ENCODE data around the gene SMARCB1.
"Not testable (repeated sequence)": the region's sequence is repeated elsewhere in the genome, so short reads cannot be mapped to it uniquely, and the experiment has no call there.

The SMARCB1 gene

DNA sequence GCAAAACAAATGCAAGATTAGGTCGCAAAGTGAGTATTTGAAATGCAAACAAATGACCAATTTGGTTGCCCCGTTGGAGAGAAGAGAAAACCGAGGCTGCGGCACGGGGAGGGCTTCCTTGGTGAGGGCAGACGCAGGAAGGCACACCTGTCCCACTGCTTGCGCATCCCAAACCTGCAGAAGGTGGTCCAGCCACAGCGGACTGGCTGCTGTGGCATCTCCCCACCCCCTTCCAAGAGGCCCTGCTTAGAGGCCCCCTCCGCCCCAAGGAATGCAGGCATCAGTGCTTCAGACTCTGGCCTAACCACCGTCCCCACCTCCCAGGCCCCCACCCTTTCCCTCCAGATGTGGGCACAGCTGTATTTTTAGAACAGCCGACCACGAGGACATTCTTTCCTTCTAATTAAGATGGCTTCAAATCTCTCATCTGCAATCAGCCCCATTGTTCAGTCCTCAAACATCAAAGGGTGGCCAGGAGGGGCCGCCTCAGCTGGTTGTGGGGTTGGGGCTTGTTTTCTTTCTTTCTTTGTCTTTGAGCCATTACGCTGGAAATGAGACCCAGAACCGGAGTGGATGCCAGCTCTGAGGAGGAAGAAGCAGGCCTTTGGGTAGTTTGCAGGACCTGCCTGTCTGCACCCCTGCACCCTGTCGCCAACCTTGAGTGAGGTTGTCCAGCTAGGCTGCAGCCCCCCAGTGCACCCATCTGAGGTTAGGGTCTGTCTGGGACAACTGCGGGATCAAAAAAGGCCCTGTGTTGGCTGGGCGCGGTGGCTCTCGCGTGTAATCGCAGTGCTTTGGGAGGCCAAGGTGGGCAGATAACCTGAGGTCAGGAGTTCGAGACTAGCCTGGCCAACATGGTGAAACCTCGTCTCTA, 61.5 kb downstream of the SMARCB1 start:
- DNase-seq, result no peak

DNA sequence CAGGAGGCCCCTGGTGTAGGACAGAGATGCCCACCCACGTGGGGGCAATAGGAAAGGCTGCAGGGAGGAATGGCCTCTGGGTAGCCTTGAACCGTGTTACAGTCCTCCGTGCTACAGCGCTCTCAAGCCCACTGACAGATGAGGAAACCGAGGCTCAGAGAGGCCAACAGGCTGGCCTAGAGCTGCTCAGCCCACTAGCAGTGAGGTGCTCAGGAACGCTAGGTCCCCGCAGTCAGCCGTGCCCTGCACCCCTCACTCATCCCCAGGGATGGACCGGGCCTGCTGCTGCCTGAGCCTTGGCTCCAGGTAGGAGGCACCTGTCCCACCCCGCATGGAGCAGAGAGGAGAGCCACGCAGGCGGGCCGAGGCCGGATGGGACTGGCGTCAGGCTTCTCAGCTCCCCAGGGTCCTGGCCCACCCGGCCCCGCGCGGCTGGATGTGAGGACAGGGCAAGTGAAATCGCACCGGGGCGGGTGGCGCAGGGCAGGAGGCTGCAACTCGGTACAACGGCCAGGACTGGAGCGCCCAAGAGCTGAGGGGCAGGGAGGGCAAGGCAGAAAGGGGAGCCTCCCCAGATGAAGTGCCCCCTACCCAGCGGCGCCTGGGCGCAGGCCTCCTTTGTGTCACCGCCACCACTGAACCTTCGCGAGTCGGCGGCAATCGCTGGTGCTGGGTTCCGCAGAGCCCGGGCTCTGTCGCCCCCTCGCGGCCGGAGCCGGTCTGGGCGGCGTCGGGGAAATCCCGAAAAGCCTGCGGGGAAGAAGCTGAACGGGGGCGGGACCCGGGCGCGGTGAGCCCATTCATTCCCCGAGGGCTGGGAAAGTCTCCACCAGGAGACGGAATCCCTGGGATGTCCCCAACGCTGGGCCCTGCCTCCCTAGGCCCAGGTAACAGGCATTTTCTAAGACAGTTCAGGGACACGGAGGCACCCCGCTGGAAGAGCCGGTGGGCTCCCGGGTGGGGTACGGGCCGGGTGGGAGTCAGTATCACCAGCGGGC, 62.5 kb downstream of the SMARCB1 start:
- DNase-seq, result peak; percentile 87

DNA sequence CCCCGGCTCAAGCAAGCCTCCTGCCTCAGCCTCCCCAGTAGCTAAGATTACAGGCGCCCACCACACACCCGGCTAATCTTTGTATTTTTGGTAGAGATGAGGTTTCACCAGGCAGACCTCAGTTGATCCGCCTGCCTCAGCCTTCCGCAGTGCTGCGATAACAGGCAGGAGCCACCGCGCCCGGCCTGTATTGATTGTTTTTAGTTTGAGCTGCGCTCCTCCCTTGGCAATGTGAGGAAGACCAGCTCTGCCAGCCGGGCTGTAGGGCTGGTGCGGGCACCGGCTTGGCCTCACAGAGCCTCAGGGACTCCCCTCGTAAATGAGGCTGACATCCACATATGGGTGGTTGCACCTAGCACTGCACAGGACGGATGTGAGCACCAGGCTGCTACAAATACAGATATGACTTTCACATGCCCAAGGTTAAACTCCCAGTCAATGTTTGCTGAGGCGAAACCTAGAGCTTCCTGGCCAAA, 63.4 kb downstream of the SMARCB1 start:
- DNase-seq, result no peak

DNA sequence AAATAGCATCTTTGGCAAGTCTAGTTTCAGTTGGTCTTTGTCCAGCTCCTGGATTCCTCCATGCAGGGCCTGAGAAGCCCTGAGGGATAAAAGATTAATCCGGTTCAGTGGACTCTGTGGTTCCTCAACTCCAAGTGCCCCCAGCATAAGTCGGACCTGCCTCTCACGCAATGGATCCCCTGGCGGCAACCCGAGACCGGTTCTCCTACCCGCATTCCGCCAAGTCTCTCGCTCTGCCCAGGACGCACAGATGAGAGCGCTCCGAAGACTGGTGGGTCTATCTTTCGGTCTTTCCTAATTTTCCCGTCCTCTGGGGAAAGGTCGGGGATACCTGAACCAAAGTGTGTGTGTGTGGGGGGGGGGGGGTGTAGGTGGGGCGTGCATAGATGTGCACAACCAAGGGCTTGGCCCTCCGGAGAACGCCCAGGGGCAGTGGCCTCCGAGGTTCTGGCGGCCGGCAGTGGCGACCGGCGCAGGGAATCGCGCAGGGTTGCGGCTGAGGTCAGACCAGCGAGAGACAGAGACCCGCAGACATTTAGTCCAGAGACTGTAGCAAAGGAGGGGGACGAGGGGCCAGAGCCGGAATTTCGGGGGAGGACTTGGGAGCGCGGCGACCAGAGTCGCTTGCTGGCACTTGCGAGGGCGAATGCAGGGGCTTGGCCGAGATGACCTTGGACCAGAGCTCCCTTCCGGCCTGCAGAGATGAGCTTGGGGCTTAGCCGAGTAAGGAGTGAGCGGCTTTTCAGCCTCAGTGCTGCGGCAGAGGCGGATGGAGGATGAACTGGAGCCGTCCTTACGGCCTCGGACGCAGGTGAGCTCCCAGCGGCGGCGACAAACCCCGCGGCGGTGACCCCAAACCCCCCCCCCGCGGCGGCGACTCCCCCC, 70.2 kb downstream of the SMARCB1 start:
- no peak for DNase-seq

DNA sequence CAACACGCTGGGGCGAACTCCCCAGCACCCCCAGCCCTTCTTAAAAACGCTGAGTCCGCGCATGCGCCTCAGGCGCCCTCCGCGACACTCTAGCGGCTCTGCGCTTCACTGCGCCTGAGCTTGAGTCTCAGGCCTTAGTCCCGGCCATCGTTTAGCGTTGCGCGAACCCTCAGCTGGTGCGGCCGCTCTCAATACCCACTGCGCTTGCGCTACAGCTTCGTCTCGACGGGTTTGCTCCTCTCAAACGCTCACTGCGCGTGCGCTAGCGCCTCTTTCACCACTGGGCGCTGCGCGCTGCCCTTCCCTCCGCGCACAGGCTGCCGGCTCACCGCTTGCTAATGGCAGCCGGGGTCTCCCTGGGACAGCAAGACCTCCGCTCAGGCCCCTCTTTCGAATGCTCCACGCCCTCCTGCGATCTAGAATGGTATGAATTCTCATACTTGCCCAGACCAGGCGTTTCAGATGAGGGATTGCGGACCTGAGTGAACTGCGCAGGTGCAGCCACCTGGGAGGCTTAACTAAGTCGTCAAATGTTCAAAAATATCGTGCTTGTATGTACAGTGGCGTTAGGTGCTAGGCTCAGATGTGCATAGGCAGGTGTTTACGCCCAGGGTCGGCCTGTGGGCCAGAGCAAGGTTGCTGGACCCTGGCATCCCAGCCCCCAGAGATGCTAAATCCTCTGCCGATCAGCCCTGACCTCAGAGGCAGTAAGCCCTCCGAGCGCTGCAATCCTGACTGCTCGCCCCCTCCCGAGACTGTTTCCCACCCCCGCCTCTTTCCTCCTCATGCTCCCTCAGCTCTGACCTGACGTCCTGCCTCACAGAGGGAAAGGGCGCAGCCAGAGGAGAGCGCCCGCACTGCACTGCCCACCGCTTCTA, 71.1 kb downstream of the SMARCB1 start, which contains the start of gene SLC2A11:
Gene SLC2A11, plus strand, starts transcription at position 270 of the 878 bp plus-strand sequence. Its CDS starts 125 bp downstream, at position 395.
- DNase-seq, result peak; percentile 96

DNA sequence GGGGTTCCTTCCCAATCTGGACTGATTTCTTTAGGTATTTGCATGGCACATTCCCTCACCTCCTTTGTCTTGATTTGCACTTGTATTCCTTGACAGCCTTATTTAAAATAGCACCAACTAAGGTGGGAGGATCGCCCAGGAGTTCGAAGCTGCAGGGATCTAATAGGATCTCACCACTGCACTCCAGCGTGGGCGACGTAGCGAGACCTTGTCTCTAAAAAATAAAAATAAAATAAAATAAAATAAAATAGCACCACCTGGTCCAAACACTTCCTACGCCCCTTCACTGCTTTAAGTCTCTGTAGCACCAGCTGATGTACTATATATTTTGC, 71.7 kb downstream of the SMARCB1 start:
- DNase-seq, result no peak

DNA sequence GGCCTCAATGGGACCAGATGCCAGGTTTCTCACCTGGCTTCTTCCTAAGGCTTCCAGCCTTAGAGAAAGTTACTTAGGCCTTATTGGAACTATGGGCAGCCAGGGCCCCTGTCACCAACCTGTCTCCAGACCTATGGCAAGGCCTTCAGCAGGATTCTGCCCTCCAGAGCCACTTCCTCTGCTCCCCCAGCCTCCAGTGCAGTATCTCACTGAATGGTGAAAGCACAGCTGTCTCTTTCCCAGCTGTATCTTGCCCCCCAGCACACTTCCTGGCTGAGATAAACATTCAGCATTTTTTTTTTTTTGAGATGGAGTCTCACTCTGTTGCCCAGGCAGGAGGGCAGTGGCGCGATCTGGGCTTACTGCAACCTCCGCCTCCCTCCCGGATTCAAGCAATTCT, 72.4 kb downstream of the SMARCB1 start:
- no peak for DNase-seq

DNA sequence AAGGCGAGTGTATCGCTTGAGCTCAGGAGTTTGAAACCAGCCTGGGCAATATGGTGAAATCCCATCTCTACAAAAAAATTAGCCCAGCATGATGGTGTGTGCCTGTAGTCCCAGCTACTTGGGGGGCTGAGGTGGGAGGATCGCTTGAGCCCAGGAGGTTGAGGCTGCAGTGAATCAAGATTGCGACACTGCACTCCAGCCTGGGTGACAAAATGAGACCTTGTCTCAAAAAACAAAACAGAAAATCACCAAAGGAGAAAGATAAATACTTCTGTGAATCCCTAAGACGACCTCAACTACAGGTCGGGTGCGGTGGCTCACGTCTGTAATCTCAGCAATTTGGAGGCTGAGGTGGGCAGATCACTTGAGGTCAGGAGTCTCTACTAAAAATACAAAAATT, 73.4 kb downstream of the SMARCB1 start:
- DNase-seq, result not testable (repeated sequence)

DNA sequence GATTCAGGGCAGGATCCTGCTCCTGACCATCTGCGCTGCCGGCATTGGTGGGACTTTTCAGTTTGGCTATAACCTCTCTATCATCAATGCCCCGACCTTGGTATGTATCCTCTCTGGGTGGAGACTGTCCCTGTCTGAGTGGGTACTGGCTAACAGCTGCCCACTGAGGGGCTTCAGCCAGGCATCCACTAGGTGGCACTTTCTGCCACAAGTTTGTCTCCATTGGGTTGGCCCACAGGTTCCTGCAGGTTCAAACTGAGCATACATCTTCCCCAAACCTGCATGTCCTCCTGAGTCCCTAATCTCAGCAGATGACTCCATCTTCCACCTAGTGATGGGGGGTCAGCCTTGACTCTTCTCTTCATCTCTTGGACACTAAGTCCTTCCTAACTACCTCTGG, 75.3 kb downstream of the SMARCB1 start:
- peak; percentile 40 for DNase-seq

DNA sequence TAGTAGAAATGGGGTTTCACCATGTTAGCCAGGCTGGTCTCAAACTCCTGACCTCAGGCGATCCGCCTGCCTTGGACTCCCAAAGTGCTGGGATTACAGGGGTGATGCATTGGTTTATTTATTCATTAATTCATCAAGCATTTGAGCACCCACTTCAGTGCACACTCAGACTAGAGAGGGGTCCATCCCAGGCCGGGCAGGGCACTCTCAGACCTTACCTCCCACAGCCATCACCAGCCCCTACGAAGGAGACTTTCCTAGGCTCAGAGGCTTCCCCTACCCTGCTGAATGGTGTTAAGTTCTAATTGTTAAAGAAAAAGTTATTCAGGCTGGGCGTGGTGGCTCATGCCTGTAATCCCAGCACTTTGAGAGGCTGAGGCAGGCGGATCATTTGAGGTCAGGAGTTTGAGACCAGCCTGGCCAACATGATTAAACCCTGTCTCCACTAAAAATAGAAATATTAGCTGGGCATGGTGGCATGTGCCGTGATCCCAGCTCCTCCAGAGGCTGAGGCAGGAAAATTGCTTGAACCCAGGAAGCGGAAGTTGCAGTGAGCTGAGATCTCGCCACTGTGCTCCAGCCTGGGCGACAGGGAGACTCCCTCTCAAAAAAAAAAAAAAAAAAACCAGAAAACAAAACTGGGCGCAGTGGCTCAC, 77.9 kb downstream of the SMARCB1 start:
- not testable (repeated sequence) for DNase-seq

DNA sequence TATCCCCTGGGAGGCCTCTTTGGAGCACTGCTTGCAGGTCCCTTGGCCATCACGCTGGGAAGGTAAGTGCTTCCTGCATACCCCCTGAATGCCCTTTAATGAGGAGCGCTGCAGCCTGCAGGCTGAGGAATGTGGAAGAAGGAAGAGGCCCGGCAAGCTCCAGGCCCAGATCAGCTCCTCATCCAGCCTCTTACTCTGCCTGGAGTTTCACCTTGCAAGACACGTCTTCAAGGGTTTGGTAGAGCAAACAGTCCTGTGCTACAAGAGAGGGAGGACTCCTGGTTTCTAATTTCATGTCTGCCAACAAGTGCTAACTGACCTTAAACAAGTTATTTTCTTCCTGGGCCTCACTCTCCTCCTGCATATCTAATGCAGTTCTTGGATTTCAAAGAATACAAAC, 81.8 kb downstream of the SMARCB1 start:
- DNase-seq, result no peak

DNA sequence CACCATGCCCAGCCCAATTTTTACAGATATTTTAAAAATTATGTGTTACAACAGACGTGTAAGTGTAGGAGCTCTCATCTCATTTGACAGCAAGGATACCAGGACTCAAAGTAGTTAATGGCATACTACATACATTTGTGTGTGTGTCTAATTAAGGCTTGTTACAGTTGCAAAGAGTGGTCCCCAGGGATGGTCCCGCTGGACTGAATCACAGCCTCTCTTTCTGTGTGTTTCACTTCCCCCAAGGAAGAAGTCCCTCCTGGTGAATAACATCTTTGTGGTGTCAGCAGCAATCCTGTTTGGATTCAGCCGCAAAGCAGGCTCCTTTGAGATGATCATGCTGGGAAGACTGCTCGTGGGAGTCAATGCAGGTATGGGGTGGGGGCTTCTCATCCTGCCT, 88.1 kb downstream of the SMARCB1 start:
- no peak for DNase-seq

DNA sequence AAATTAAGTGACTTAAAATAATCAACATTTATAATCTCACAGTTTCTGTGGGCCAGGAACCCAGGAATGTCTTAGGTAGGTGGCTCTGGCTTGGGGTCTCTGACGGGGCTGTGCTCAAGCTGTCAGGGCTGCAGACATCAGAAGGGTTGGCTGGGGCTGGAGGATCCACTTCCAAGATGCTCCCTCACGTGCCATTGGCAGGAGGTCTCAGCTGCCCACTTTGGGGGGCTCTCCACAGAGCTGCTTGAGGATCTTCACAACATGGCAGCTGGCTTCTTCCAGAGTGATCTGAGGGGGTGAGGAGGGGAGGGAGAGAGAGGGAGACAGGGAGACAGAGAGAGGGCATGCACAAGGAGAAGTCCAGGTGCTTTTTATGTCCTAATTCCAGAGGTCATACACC, 89.0 kb downstream of the SMARCB1 start:
- no peak for DNase-seq

DNA sequence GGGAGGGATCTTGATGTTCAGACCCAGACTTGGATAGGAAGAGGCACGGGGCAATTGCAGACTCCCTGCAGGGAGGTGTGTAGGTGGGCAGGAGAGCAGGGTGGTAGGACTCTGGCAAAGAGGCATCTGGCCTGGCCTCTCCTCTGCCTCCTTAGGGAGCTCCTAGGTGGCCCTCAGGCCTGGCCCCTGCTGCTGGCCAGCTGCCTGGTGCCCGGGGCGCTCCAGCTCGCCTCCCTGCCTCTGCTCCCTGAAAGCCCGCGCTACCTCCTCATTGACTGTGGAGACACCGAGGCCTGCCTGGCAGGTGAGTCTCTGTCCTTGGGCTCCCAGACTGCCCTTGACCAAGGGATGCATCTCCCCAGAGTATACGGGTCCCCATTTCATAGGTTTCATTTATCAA, 90.8 kb downstream of the SMARCB1 start:
- no peak for DNase-seq

DNA sequence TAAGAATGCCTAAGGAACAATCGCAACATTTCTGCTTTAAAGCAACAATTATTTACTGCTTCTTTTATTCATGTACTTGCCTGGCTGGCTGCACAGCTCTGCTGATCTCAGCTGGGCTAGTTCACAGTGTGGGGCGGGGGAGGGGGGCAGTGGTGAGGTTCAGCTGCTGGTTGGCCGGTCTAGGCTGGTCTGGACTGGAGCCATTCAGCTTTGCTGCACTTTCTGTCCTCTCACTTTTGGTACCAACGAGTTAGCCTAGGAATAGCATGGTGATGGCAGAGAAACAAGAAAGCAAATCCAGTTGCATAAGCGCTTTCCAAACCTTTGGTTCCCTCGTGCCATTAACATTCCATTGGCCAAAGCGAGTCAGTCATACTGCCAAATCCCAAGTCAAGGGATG, 91.5 kb downstream of the SMARCB1 start:
- no peak for DNase-seq

DNA sequence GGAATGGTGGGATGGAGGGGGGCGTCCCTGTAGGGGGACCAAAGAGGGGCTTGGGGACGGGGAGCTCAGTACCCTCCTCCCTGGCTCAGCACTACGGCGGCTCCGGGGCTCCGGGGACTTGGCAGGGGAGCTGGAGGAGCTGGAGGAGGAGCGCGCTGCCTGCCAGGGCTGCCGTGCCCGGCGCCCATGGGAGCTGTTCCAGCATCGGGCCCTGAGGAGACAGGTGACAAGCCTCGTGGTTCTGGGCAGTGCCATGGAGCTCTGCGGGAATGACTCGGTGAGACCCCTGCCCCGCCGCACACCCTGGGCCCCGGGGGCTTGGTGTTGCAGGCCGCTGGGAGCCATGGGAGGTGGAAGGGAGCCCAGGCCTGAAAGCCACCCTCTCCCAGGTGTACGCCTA, 95.6 kb downstream of the SMARCB1 start:
- no peak for DNase-seq

DNA sequence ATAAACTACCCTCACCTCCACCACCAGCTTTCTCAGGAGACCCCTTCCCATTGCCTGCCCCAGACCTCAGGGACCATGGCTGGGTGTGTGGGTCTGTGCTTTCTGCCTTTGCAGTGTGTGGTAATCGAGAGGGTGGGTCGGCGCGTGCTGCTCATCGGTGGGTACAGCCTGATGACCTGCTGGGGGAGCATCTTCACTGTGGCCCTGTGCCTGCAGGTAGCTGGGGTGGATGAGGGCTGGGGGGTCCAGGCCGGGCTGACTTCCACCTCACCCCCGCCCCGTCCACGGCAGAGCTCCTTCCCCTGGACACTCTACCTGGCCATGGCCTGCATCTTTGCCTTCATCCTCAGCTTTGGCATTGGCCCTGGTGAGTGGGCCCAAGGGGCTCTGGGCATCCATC, 96.9 kb downstream of the SMARCB1 start:
- no peak for DNase-seq

DNA sequence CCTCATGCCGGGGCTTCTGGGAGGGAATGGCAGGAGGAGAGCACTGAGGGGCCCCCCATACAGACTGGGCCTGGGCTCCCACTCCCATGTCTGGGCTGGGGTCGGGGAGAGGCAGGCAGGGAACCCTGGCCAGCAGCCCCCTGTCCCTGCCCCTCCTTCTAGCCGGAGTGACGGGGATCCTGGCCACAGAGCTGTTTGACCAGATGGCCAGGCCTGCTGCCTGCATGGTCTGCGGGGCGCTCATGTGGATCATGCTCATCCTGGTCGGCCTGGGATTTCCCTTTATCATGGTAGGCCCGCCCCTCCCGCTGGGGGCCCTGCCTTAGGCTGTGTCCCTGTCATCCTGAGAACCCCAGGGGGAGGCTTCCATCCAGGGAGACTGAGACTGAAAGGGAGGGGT, 97.4 kb downstream of the SMARCB1 start:
- no peak for DNase-seq
